ENCODE results near the gene CERS2. TPM values are rescaled to one million over a fixed set of nuclear protein-coding genes. Genes with fewer than 3 reads are reported as not detected.

The CERS2 gene
- total and polyA plus RNA-seq, 2 of the 13 experiments (the other 11 are each of a cell fraction or from before 2014, with no cell fraction given) = 269 to 298 TPM

DNA sequence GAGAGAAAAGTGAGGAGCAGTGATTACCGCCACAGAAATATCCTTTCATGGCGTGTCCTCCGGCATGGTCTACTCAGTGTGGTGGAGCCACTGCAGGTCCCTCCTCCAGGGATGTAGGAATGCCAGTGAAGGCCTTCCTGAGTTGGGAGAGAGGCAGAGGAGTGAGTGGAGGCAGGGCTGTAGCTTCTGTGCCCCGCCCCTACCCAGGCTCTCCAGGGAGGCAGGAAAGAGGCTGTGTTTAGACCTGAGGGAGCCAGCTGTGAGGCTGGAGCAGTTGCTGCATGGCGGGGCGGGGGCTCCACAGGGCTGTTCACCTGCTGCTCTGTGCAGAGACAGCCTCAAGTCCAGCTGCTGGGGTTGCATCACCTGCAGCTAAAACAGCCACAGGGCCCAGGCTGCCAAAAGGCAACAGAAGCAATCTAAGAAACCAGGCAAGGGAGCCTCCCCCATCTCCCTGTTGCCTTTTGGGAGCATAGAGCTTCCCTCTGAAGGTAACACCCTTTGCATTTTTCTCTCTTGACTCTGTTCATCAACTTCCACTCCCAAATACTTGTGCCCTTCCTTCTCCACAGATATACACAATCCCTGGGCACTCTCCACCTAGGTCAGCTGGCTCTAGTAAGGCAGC is 6.7 kb upstream of the CERS2 start (continued):
- TF ChIP-seq, protein P1, sequence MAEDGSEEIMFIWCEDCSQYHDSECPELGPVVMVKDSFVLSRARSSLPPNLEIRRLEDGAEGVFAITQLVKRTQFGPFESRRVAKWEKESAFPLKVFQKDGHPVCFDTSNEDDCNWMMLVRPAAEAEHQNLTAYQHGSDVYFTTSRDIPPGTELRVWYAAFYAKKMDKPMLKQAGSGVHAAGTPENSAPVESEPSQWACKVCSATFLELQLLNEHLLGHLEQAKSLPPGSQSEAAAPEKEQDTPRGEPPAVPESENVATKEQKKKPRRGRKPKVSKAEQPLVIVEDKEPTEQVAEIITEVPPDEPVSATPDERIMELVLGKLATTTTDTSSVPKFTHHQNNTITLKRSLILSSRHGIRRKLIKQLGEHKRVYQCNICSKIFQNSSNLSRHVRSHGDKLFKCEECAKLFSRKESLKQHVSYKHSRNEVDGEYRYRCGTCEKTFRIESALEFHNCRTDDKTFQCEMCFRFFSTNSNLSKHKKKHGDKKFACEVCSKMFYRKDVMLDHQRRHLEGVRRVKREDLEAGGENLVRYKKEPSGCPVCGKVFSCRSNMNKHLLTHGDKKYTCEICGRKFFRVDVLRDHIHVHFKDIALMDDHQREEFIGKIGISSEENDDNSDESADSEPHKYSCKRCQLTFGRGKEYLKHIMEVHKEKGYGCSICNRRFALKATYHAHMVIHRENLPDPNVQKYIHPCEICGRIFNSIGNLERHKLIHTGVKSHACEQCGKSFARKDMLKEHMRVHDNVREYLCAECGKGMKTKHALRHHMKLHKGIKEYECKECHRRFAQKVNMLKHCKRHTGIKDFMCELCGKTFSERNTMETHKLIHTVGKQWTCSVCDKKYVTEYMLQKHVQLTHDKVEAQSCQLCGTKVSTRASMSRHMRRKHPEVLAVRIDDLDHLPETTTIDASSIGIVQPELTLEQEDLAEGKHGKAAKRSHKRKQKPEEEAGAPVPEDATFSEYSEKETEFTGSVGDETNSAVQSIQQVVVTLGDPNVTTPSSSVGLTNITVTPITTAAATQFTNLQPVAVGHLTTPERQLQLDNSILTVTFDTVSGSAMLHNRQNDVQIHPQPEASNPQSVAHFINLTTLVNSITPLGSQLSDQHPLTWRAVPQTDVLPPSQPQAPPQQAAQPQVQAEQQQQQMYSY (CRISPR knock-in tag; IDR thresholded peaks at IDR 0.05) = no peak
- TF ChIP-seq KMT2B (CRISPR knock-in tag; IDR thresholded peaks at IDR 0.05) (no peak; the same call in 1 of the 2 replicates), ZNF253 (CRISPR knock-in tag; IDR thresholded peaks at IDR 0.05; ENCODE audit: borderline replicate concordance) (no peak), SMAD3 (CRISPR knock-in tag; IDR thresholded peaks at IDR 0.05) (no peak), ZSCAN12 (CRISPR knock-in tag; IDR thresholded peaks at IDR 0.05) (no peak)
- TF ChIP-seq, protein P2, sequence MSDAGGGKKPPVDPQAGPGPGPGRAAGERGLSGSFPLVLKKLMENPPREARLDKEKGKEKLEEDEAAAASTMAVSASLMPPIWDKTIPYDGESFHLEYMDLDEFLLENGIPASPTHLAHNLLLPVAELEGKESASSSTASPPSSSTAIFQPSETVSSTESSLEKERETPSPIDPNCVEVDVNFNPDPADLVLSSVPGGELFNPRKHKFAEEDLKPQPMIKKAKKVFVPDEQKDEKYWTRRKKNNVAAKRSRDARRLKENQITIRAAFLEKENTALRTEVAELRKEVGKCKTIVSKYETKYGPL (CRISPR knock-in tag; IDR thresholded peaks at IDR 0.05) = no peak
